GM21529 (cell line): ENCODE results near the gene KCNH3.
"Not testable (repeated sequence)": the region's sequence is repeated elsewhere in the genome, so short reads cannot be mapped to it uniquely, and the experiment has no call there.

Source experiments
- ATAC-seq: cut with Tn5 transposase; IDR thresholded peaks from one replicate; pipeline ENCODE4 v1.9.1; 2021; ENCODE audit not compliant: unreplicated experiment

The KCNH3 gene

DNA sequence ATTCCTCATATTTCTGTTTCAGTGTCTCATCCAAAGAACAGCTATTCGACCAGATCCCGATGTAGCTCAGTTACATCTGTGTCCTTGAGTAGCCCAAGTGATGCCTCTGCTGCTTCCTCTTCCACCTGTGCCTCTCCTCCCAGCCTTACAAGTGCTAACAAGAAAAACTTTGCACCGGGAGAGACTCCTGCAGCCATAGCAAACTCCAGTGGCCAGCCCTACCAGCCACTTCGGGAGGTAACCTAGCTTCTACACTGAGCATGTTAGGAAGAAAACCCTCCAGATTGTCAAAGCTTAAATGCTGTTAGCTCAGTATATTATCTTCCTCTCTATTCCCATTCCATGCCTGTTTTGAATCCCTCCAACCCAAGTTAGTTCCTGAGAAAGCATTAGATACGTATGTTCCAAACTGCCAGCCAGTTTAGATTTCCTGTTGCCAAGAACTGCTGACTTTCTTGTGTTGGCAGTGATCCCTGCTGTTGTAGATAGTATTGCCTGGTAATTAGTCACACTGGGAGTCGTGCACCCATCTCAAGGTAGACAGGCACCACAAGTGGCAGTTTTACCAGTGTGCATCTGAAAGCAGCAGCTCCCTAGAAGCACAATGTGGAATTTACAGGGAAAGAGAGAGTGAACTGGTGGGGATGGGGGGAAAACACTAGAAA lies 14.0 kb upstream of the KCNH3 start:
- ATAC-seq, result no peak

DNA sequence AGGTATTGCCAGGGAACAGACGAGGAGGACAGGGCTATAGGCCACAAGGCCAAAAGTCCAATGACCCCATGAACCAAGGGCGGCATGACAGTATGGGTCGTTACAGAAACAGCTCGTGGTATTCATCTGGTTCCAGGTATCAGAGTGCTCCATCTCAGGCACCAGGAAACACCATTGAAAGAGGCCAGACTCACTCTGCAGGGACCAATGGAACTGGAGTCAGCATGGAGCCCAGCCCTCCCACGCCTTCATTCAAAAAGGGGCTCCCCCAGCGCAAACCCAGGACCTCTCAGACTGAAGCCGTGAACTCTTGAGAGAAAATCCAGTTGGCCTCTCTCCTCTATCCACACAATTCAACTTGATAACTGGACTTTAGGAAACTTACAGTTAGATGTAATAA lies 12.9 kb upstream of the KCNH3 start:
- no peak for ATAC-seq

DNA sequence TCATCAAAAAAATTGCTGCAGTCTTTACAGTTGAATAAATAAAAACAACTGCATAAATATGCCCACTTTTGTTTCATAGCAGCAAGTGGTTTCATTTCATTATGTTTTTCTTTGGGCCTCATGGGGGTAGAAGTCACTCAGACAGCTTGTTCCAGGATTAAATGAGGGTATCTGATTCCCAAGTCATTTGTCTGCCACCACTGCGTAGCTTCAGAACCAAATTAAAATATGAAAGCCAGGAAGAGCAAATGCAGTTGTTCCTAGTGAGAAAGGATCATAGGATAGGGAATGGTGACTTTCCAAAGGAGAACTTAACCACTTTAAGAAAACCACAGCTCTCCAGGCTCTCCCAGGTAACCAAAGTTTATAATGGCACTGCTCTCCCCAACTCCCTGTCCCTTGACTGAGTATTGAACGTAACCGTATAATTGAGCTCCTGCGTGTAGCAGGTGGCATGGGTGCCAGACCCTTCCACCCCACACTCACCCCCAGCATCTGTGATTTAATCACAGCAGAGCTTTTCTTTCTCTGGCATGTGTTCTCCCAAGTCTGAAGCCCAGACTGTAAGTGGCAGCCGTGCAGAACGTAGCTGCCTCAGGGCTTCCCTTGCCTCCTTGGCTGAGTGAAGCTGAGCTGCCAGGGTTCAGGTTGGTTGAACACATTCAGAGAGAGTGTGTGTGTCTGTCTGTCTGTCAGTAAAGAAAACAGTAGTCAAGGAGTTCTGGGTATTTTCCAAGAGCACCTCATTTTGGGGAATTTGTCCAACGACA lies 11.3 kb upstream of the KCNH3 start:
- ATAC-seq, result no peak

DNA sequence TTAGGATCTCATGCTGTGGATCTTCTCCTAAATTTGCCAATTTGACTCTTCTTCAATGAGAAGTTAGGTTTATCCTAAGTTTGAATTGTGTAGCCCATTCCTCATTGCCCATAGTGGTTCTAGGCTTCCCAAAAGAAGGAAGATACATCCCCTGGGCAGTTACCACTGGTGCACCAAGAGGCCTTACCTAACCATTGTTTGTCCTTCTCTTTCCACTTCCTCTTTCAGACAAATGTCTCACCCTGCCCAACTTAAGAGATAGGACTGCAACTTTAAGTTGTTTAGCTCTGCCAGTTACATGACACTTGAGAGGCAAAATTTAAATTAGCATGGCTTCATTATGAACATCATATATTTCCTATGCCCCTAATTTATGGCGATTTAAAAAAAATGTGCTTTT lies 9.4 kb upstream of the KCNH3 start:
- ATAC-seq, result no peak

DNA sequence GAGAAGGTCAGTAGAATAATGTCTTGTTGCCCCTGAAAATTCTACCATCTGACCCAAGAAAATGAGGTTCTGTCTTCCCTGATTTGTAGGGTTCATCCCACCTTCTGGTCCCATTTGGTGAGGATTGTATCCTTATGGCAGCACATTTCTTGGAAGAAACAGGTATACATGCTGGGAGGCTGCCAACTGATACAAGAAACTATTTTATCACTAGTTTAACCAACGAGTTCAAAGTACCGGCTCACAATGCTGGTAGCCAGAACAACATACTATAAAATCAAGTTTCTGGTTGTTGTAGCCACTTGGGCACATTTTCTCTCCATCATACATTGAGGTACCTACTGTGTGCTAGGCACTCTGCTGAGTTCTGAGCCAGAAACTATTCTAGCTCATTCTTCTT lies 7.1 kb upstream of the KCNH3 start:
- no peak for ATAC-seq

DNA sequence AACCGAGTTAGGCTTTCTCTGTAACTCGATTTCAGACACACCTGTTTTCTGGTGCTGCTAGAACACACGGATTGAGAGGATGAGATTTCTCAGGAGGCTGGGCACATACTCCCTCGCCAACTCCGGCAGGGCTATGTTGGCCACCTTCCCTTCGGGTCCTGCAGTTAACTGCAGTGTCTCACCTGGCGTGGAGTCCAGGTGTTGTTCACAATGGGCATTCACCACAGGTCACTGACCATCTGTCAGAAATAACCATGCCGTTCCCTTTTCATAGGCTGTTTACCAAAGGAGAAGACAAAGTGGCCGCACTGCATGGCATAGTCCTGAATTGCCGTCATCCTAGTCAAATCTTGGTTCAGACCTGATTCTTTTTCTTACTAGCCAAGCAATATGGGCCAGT lies 5.5 kb upstream of the KCNH3 start:
- no peak for ATAC-seq

DNA sequence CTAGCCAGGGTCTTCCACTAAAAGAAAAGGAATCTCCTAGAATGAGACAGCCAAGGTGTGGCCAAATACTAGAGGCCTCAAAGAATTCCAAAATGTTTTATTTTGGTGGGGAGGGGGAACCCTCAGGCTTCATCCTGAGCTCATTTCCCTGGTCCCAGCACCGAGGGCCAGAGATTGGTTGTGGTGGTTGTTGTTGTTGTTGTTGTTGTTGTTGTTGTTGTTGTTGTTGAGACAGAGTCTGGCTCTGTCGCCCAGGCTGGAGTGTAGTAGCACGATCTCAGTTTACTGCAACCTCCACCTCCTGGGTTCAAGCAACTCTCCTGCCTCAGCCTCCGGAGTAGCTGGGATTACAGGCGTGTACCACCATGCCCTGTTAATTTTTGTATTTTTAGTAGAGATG lies 4.7 kb upstream of the KCNH3 start:
- not testable (repeated sequence) for ATAC-seq

DNA sequence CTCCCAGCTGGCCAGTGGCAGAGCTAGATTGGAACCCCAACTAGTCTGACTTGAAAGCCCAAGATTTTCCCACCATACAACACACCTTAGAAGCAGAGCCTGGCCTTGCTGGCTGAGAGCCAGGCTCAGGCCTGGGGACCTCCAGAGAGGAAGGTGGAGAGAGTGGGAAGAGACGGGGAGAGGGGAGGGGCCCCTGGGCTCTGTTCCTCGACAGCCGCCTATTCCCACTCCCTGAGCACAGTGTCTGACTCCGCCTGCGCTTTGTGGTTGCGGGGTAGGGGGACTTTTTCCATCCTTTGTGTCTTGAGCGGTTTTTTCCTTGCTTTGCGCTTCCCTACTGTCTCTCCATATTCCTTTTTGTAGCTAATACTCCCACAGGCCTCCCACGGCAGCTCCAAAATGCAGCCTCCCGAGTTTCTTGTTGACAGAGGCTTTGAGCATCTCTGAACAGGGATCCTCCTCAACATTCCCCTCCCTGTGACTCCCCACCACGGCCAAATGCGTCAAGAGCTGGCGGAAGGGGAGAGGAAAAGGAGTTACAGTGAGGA lies 4.0 kb upstream of the KCNH3 start:
- no peak for ATAC-seq

DNA sequence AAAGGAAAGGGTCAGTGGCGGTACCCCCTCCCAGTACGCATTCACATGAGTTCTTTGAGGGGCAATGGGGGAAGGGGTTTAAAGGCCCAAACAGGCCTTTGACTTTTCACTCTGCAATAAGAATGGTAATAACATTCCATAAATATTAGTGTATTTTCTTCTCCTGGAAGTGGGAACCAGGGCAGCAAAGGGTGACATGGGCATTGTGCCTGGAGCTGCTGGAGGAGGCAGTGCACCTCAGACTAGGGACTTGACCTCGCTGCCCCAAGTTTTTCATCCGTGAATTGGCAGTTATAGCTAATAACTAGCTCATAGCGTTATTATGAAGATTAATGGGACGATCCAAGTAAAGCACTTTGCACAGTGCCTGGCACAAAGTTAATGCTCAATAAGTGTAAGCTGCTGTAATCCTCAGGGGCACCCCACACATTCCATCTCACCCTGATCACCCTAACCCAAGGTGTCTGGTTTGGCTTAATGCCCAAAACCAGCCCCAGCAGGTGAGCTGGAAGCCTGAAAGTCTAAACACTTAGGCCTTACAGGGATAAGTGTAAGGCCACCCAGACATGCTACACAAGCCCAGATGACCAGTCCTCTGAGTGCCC lies 2.8 kb upstream of the KCNH3 start:
- ATAC-seq, result no peak

DNA sequence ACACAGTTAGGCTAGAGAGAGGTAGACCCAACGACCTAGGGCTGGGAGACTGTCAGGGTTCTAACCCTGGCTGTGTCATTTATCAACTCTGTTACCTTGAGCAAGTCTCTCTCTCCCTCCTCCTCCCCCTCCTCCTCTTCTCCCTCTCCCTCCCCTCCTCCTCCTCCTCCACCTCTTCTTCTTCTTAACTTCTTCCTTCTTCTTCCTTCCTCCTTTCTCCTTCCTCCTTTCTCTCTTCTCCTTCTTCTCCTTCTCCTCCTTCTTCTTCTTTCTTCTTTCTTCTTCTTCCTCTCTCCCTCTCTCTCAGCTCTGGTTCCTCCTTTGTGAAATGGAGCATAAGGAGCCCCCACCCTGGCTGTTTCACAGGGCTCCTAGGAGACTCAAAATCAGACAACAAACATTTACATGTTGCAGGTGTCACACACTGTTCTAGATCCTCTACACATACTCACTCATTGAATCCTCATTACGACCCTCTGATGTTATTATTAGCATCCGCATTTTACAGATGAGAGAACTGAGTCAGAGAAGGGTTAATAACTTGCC lies 2.2 kb upstream of the KCNH3 start:
- no peak for ATAC-seq

DNA sequence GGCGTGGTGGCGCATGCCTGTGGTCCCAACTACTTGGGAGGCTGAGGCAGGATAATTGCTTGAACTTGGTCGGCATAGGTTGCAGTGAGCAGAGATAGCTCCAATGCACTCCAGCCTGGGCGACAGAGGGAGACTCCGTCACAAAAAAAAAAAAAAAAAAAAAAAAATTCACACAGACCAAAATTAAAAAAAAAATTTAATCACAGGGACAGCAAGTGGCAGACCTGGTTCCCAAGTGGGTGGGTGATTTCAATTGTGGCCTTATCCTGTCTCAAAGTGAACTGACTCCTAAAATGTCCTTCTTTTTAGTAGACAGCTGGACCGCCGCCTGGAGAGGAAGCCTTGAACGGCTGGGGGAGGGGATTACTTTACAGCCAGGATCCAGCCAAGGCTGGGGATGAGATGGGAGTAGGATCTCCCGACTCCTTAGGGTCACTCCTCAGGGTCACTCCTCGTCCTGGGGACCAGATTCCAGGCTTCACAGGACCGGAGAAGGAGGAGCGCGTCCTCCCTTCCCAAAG lies 1.5 kb upstream of the KCNH3 start:
- ATAC-seq, result no peak

DNA sequence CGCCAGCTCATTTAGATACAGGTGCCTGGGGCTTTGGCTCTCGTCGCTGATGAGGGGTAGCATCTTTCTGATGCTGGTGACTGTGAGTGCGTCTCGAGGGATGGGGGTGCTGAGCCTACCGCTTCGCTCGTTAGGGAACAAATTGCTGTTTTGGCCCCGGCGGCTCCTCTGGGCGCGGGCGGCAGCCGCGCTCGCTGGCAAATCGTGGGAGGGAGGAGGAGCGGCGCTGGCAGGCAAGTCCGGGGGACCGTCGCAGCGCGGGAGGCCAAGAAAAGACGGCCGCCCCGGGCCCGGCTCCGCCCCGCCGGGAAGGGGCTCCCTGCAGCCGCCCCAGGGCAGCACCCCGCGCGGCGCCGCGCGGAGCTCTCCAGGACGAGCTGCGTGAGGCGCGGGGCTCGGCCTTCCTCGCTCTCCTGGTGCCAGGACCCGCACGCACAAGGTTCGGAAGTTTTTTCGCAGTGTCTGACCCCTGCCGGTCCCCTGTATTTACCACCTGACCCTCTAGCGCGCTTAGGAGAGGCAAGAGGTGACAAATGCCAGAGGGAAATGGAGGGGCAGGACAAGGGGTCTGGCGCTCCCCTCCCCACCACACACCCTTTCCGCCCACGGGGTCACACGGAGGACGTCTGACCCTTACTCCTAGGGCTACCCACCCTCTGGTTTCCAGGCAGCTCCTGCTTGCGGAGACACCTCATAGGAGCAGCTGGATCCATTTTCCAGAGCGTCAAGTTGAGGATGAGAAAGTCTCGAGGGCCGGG lies 899 bp upstream of the KCNH3 start:
- no peak for ATAC-seq

DNA sequence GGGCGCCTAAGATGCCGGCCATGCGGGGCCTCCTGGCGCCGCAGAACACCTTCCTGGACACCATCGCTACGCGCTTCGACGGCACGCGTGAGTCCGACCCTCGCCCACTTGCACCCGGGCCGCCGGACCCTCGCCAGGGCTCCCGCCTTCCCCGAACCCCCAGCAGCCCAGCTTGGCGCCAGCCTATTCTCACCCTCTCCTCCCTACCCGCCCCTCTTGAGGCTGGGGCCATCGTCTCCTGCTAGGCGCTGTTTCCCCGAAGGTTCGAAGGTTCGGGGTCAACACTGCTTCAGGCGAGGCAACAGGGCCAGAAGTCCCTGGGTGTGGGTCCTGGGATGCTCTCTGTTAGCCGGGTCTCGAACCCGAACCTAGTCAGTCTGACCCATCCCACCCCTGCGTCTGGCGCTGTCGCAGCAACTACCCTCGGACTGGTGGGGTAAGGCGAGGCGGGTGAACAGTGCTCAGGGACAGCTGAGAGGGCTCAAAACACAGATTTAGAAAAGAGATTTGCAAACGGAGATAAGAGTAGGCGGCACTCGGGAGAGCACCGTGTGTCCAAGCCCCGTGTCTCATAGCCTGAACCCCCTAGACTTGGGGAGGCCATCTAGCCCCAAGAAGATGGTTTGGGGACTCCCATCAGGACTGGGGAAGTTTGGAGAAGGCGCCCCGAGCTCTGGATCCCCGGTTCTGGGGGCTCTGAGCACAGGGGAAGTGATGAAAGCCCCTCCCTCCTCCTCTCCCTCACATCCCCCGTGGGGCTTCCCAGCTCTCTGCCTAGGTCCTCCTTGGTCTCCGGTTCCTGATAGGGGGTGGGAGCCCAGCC lies 787 bp downstream of the KCNH3 start:
- no peak for ATAC-seq

DNA sequence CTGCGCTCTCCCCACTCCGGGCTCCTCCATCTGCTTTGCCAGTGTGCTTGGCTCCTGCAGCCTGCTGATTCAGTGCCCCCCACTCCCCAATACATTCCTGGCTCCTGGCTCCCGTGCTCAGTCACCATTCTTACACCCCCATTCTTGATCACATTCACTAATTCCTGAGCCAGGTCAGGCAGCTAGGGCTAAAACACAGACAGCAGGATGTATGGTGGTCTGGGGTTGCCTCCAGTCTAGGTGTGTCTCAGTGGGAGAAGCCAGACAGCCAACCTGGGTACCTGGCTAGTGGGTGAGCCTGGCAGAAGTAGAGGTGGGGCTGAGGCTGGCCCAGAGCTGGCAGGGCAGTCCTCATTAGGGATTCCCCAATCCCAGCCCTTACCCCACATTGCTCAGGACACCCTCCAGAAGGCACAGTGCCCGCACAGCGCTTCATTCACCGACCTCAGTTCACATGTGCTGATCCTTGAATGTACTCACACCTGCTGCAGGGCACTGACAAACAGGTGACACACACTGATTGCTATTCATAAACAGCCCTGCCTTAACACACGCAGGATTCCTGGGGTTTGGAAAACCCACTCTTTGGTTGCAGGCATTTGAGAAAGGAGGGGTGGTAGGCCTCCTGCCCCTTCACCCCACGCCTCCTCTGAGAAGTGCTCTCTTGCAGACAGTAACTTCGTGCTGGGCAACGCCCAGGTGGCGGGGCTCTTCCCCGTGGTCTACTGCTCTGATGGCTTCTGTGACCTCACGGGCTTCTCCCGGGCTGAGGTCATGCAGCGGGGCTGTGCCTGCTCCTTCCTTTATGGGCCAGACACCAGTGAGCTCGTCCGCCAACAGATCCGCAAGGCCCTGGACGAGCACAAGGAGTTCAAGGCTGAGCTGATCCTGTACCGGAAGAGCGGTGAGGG lies 1.7 kb downstream of the KCNH3 start:
- no peak for ATAC-seq

DNA sequence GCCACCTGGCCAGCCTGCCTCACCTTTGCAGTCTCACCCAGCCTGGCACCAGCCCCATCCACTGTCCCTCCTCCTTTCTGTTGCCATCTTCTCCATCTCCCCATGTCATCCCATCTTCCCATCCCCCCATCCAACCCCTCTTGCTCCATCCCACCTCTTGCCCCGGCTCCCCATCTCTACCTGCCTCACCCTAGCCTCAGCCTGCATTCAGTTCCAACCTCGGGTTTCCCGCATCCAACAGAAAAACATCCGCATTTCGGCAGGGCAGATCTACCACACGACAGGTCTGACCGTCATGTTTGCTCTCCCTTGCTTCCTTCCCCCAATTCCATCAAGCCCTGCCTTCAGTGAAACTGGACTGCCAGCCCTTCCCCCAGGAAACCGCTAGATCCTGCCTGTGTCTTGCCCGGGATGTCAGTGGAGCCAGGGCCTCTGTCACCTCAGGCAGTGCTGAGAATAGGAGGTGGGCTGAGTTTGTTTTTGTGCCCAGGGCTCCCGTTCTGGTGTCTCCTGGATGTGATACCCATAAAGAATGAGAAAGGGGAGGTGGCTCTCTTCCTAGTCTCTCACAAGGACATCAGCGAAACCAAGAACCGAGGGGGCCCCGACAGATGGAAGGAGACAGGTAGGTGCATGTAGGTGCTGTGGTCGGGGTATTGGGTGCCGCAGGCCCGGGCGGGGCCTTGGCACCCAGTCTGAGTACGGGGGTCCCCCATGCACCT lies 2.5 kb downstream of the KCNH3 start:
- ATAC-seq, result no peak

DNA sequence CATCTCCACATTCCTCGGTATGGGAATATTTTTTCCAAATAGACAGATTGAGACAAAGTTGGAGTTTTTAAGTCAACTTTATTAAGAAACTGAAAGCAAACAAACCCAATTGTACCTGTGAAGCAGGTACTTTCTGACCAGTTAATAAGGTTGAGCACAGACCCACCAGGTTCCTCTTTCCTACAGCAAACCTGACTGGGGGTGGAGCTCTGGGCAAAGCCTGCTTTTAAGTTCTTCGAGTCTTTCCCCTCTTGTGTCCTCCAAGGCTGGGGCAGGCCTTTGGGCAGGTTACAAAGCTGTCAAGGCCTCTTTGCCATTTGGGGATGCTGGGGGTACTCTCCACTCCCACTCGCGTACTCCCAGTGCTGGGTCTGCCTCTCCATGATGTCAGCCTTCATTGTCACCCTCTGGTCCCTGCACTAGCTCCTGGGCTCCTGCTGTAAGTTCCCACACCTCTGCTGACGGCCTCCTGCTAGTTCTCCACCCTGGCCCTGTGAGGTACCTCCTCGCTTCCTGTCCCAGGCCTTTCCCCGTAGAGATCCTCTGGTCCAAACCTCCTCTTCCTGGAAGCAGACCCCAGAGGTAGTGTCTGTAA lies 3.2 kb downstream of the KCNH3 start:
- no peak for ATAC-seq

DNA sequence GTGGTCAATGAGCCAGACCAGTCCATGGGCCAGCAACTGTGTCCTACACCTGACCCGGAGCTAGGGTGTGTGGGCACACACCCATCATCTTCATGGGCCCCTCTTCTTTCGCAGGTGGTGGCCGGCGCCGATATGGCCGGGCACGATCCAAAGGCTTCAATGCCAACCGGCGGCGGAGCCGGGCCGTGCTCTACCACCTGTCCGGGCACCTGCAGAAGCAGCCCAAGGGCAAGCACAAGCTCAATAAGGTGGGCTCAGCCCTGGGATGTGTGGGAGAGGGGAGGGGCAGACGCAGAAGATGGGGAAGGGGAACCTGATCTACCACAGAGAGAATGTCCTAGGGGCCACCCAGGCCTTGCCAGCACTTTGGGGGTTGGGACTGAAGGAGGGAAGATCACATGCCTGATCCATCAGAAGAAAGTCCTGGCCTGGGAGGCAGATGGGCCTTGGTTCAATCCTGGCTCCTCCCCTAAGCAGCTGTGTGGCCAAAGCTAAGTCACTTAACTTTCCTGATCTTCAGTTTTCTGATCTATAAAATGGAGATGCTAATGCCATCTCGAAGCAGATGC lies 3.8 kb downstream of the KCNH3 start:
- no peak for ATAC-seq
